Measurements from ENCODE around the gene RPS6KA2.
"Not testable (repeated sequence)": the region's sequence is repeated elsewhere in the genome, so short reads cannot be mapped to it uniquely, and the experiment has no call there.

RPS6KA2 gene

GRCh38 chr6:166377721-166378120 lies 249.3 kb downstream of the RPS6KA2 start:
- Histone ChIP-seq H3K9me3 (ENCODE audit: control insufficient read depth, low read length) (no peaks in the 10 kb centered on the region), H3K27ac (ENCODE audit: low read depth, low read length, severe bottlenecking) (no peak overlapping the region), H3K4me3 (ENCODE audit: extremely low read depth, insufficient read depth, low read length, poor library complexity, severe bottlenecking) (no peak overlapping the region), H3K36me3 (ENCODE audit: control insufficient read depth, insufficient read depth, low read length) (no peaks in the 10 kb centered on the region), H3K4me1 (ENCODE audit: control insufficient read depth, insufficient read depth, low read length, poor library complexity, severe bottlenecking) (no peaks in the 10 kb centered on the region)
- WGBS, 2 experiments (ENCODE audit: insufficient coverage in 2 of 2), result 60 to 81% methylated on average over 2 of the region's 2 CpGs

DNA sequence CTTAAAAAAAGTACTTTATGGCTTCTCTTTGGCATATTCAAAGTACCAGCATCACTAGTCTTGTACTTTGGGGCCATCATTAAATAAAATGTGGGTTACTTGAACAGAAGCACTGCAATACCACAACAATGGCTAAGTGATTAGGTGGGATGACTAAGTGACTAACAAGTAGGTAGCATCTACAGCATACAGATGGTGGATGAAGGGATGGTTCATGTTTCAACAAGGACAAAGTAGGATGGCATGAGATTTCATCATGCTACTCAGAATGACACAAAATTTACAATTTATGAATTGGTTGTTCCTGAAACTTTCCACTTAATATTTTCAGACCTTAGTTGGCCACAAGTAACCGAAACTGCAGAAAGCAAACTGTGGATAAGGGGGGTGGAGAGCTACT lies 252.0 kb downstream of the RPS6KA2 start:
- Histone ChIP-seq H3K36me3 (ENCODE audit: control insufficient read depth, insufficient read depth, low read length) (no peaks in the 10 kb centered on the region), H3K9me3 (ENCODE audit: control insufficient read depth, low read length) (no peaks in the 10 kb centered on the region), H3K4me1 (ENCODE audit: control insufficient read depth, insufficient read depth, low read length, poor library complexity, severe bottlenecking) (no peaks in the 10 kb centered on the region), H3K4me3 (ENCODE audit: extremely low read depth, insufficient read depth, low read length, poor library complexity, severe bottlenecking) (no peak overlapping the region), H3K27ac (ENCODE audit: low read depth, low read length, severe bottlenecking) (no peak overlapping the region)
- no CpG with 5 or more reads among the region's 1 CpG for WGBS, 2 experiments (ENCODE audit: insufficient coverage in 2 of 2)

DNA sequence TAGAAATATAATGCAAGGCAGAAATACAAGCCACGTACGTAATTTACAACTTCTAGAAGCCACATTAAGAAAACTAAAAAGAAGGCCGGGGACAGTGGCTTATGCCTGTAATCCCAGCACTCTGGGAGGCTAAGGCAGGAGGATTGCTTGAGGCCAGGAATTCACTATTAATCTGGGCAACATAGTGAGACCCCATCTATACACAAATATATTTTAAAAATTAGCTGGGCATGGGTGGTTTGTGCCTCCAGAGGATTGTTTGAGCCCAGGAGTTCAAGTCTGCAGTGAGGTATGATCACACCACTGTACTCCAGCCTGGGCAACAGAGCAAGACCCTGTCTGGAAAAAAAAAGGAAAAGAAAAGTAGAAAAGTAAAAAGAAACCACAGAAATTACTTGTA lies 256.6 kb downstream of the RPS6KA2 start:
- Histone ChIP-seq H3K27ac (ENCODE audit: low read depth, low read length, severe bottlenecking) (no peak overlapping the region), H3K4me1 (ENCODE audit: control insufficient read depth, insufficient read depth, low read length, poor library complexity, severe bottlenecking) (peaks cover 6% of the 10 kb centered on the region), H3K9me3 (ENCODE audit: control insufficient read depth, low read length) (no peaks in the 10 kb centered on the region), H3K4me3 (ENCODE audit: extremely low read depth, insufficient read depth, low read length, poor library complexity, severe bottlenecking) (no peak overlapping the region), H3K36me3 (ENCODE audit: control insufficient read depth, insufficient read depth, low read length) (no peaks in the 10 kb centered on the region)
- WGBS, 2 experiments (ENCODE audit: insufficient coverage in 2 of 2), result 100% methylated on average over 3 of the region's 3 CpGs; no CpG with 5 or more reads in 1 of the 2 experiments

GRCh38 chr6:166369782-166370181 lies 257.3 kb downstream of the RPS6KA2 start:
- Histone ChIP-seq H3K9me3 (ENCODE audit: control insufficient read depth, low read length) (no peaks in the 10 kb centered on the region), H3K4me3 (ENCODE audit: extremely low read depth, insufficient read depth, low read length, poor library complexity, severe bottlenecking) (no peak overlapping the region), H3K4me1 (ENCODE audit: control insufficient read depth, insufficient read depth, low read length, poor library complexity, severe bottlenecking) (peaks cover 12% of the 10 kb centered on the region), H3K36me3 (ENCODE audit: control insufficient read depth, insufficient read depth, low read length) (no peaks in the 10 kb centered on the region), H3K27ac (ENCODE audit: low read depth, low read length, severe bottlenecking) (no peak overlapping the region)
- 93 to 100% methylated on average over 1 to 2 of the region's 3 CpGs for WGBS, 2 experiments (ENCODE audit: insufficient coverage in 2 of 2)

- Histone ChIP-seq H3K36me3 (ENCODE audit: control insufficient read depth, insufficient read depth, low read length) (no peaks in the 10 kb centered on the region), H3K4me1 (ENCODE audit: control insufficient read depth, insufficient read depth, low read length, poor library complexity, severe bottlenecking) (peaks cover 18% of the 10 kb centered on the region), H3K27ac (ENCODE audit: low read depth, low read length, severe bottlenecking) (no peak overlapping the region), H3K9me3 (ENCODE audit: control insufficient read depth, low read length) (no peaks in the 10 kb centered on the region), H3K4me3 (ENCODE audit: extremely low read depth, insufficient read depth, low read length, poor library complexity, severe bottlenecking) (no peak overlapping the region)
- 100% methylated on average over 2 of the region's 3 CpGs; no CpG with 5 or more reads in 1 of the 2 experiments for WGBS, 2 experiments (ENCODE audit: insufficient coverage in 2 of 2)
Observed at GRCh38 chr6:166366921-166367320, 260.1 kb downstream of the RPS6KA2 start.

DNA sequence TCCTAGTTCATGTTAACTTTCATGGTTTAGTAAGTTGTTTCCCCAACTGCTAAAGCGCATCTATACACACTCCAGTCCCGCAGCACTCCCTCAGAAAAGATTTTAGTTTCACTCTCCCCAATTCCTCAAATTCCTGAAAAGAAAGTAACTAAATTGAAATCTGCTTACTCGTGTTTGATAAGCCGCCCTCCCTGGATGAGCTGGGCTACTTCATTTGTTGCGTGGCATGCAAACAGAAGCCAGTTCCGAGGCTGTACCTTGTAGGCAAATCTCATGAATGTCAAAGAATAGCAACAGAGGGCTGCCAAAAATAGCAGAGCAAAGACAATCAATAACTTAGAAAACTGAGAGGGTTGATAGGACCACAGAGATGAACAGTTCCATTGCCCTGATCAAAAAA lies 261.2 kb downstream of the RPS6KA2 start:
- Histone ChIP-seq H3K36me3 (ENCODE audit: control insufficient read depth, insufficient read depth, low read length) (no peaks in the 10 kb centered on the region), H3K27ac (ENCODE audit: low read depth, low read length, severe bottlenecking) (peak overlapping the region; percentile 23), H3K9me3 (ENCODE audit: control insufficient read depth, low read length) (no peaks in the 10 kb centered on the region), H3K4me3 (ENCODE audit: extremely low read depth, insufficient read depth, low read length, poor library complexity, severe bottlenecking) (no peak overlapping the region), H3K4me1 (ENCODE audit: control insufficient read depth, insufficient read depth, low read length, poor library complexity, severe bottlenecking) (peaks cover 22% of the 10 kb centered on the region)
- WGBS, 2 experiments (ENCODE audit: insufficient coverage in 2 of 2), result 42 to 60% methylated on average over 6 of the region's 6 CpGs

DNA sequence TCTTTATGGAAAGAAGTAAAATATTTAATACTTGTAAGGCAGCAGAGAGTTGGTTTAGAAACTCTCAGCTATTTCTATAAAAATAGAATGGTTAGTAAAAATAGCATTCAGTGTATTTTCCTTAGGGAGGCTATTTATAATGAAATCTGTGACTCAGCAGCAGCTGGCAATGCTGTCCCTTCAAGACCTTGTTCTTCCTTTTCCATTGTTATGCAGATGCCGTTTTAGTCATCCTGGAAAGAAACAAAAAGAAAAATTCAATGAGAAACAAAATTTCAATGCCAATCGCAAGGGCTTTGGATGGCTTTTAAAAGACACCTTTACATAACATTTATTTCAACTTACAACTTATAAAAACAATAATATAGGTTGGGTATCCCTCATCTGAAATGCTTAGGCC lies 261.8 kb downstream of the RPS6KA2 start:
- 14 to 60% methylated on average over 1 of the region's 2 CpGs for WGBS, 2 experiments (ENCODE audit: insufficient coverage in 2 of 2)
- peaks cover 28% of the 10 kb centered on the region for H3K4me1 ChIP-seq (ENCODE audit: control insufficient read depth, insufficient read depth, low read length, poor library complexity, severe bottlenecking)
- no peaks in the 10 kb centered on the region for H3K9me3 ChIP-seq (ENCODE audit: control insufficient read depth, low read length)
- no peaks in the 10 kb centered on the region for H3K36me3 ChIP-seq (ENCODE audit: control insufficient read depth, insufficient read depth, low read length)
- H3K27ac ChIP-seq (ENCODE audit: low read depth, low read length, severe bottlenecking), result no peak overlapping the region
- no peak overlapping the region for H3K4me3 ChIP-seq (ENCODE audit: extremely low read depth, insufficient read depth, low read length, poor library complexity, severe bottlenecking)

DNA sequence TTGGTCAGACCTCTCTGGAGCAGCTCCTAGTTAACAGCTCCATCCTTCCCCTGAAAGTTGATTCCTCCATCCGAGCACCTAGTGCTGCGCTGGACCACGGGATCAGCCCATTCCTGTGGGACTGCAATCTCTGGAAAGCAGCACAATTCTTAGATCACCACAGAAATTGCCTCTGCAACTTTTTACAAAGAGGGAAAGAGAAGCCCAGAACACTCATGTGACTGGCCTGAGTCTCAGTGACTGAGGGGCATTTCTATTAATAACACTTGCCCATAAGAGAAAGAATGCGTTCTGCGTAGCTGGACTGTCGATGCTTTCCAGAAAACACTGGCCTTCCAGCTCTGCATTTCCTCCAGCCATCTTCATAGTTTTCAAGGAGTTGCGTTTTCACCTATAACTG lies 262.6 kb downstream of the RPS6KA2 start:
- WGBS, 2 experiments (ENCODE audit: insufficient coverage in 2 of 2), result 80 to 82% methylated on average over 6 to 7 of the region's 7 CpGs
- H3K9me3 ChIP-seq (ENCODE audit: control insufficient read depth, low read length), result no peaks in the 10 kb centered on the region
- peaks cover 28% of the 10 kb centered on the region for H3K4me1 ChIP-seq (ENCODE audit: control insufficient read depth, insufficient read depth, low read length, poor library complexity, severe bottlenecking)
- H3K4me3 ChIP-seq (ENCODE audit: extremely low read depth, insufficient read depth, low read length, poor library complexity, severe bottlenecking), result no peak overlapping the region
- no peaks in the 10 kb centered on the region for H3K36me3 ChIP-seq (ENCODE audit: control insufficient read depth, insufficient read depth, low read length)
- H3K27ac ChIP-seq (ENCODE audit: low read depth, low read length, severe bottlenecking), result peak overlapping the region; percentile 5

GRCh38 chr6:166362427-166362826 lies 264.6 kb downstream of the RPS6KA2 start:
- not testable (repeated sequence) for H3K36me3 ChIP-seq (ENCODE audit: control insufficient read depth, insufficient read depth, low read length); H3K4me3 ChIP-seq (ENCODE audit: extremely low read depth, insufficient read depth, low read length, poor library complexity, severe bottlenecking); H3K27ac ChIP-seq (ENCODE audit: low read depth, low read length, severe bottlenecking); H3K9me3 ChIP-seq (ENCODE audit: control insufficient read depth, low read length)
- H3K4me1 ChIP-seq (ENCODE audit: control insufficient read depth, insufficient read depth, low read length, poor library complexity, severe bottlenecking), result peaks cover 28% of the 10 kb centered on the region
- 83% methylated on average over 1 to 4 of the region's 4 CpGs for WGBS, 2 experiments (ENCODE audit: insufficient coverage in 2 of 2)

DNA sequence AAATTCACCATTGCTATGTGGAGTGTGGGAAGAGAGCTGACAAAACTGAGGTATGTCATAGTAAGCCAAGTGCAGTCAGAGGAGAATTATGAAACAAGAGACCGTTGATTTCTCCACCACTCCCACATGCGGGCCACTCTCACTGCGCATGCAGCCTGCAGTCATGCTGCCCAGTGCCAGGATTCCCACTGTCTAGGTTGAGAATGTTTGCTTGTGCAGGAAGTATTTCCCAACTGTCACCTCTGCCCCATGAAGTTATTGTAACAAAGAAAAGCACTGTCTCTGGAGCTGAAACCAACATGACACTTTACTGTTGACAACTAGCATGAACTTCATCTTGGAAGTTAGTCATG lies 266.0 kb downstream of the RPS6KA2 start:
- 100% methylated on average over 2 of the region's 3 CpGs; no CpG with 5 or more reads in 1 of the 2 experiments for WGBS, 2 experiments (ENCODE audit: insufficient coverage in 2 of 2)
- Histone ChIP-seq H3K4me3 (ENCODE audit: extremely low read depth, insufficient read depth, low read length, poor library complexity, severe bottlenecking) (no peak overlapping the region), H3K9me3 (ENCODE audit: control insufficient read depth, low read length) (no peaks in the 10 kb centered on the region), H3K4me1 (ENCODE audit: control insufficient read depth, insufficient read depth, low read length, poor library complexity, severe bottlenecking) (peaks cover 28% of the 10 kb centered on the region), H3K36me3 (ENCODE audit: control insufficient read depth, insufficient read depth, low read length) (no peaks in the 10 kb centered on the region), H3K27ac (ENCODE audit: low read depth, low read length, severe bottlenecking) (peak overlapping the region; percentile 6)

- 85 to 87% methylated on average over 5 to 6 of the region's 8 CpGs for WGBS, 2 experiments (ENCODE audit: insufficient coverage in 2 of 2)
- Histone ChIP-seq H3K36me3 (ENCODE audit: control insufficient read depth, insufficient read depth, low read length) (no peaks in the 10 kb centered on the region), H3K4me1 (ENCODE audit: control insufficient read depth, insufficient read depth, low read length, poor library complexity, severe bottlenecking) (peaks cover 22% of the 10 kb centered on the region), H3K27ac (ENCODE audit: low read depth, low read length, severe bottlenecking) (peak overlapping the region; percentile 6), H3K9me3 (ENCODE audit: control insufficient read depth, low read length) (no peaks in the 10 kb centered on the region), H3K4me3 (ENCODE audit: extremely low read depth, insufficient read depth, low read length, poor library complexity, severe bottlenecking) (no peak overlapping the region)
Observed at GRCh38 chr6:166360243-166361076, 266.6 kb downstream of the RPS6KA2 start.
